HG03439 (cell line): ENCODE data around the gene STK24.
"Not testable (repeated sequence)": the region's sequence is repeated elsewhere in the genome, so short reads cannot be mapped to it uniquely, and the experiment has no call there.

ENCODE experiments used
- ATAC-seq: cut with Tn5 transposase; IDR thresholded peaks from one replicate; pipeline ENCODE4 v1.9.1; 2021; ENCODE audit warnings: mild to moderate bottlenecking, moderate library complexity; ENCODE audit not compliant: unreplicated experiment

STK24 gene

GRCh38 chr13:98576963-98577835, at the start of gene STK24:
Gene STK24 (minus strand): TSS chr13:98577107. CDS start chr13:98576786, 321 bp downstream.
- ATAC-seq = peak; percentile 58

GRCh38 chr13:98626298-98626935, 49.5 kb upstream of the STK24 start:
- no peak for ATAC-seq

GRCh38 chr13:98624589-98624988, 47.7 kb upstream of the STK24 start:
- ATAC-seq = not testable (repeated sequence)

GRCh38 chr13:98622931-98623331, 46.0 kb upstream of the STK24 start:
- no peak for ATAC-seq

GRCh38 chr13:98619556-98619955, 42.6 kb upstream of the STK24 start:
- no peak for ATAC-seq

- not testable (repeated sequence) for ATAC-seq
Measured at GRCh38 chr13:98615595-98615994, 38.7 kb upstream of the STK24 start.

- ATAC-seq = no peak
Measured at GRCh38 chr13:98613591-98613990, 36.7 kb upstream of the STK24 start.

GRCh38 chr13:98609756-98610155, 32.8 kb upstream of the STK24 start:
- no peak for ATAC-seq

GRCh38 chr13:98606296-98606695, 29.4 kb upstream of the STK24 start:
- ATAC-seq = no peak

GRCh38 chr13:98599502-98600328, 22.8 kb upstream of the STK24 start:
- no peak for ATAC-seq

GRCh38 chr13:98598043-98598442, 21.1 kb upstream of the STK24 start:
- ATAC-seq = no peak

- no peak for ATAC-seq
Measured at GRCh38 chr13:98595134-98595533, 18.2 kb upstream of the STK24 start.

GRCh38 chr13:98592362-98592732, 15.4 kb upstream of the STK24 start:
- no peak for ATAC-seq

- no peak for ATAC-seq
Measured at GRCh38 chr13:98591721-98592361, 14.9 kb upstream of the STK24 start.

GRCh38 chr13:98590471-98590870, 13.6 kb upstream of the STK24 start:
- not testable (repeated sequence) for ATAC-seq

- not testable (repeated sequence) for ATAC-seq
Measured at GRCh38 chr13:98589516-98589915, 12.6 kb upstream of the STK24 start.

GRCh38 chr13:98586400-98587345, 9.8 kb upstream of the STK24 start:
- ATAC-seq = no peak

GRCh38 chr13:98585946-98586345, 9.0 kb upstream of the STK24 start:
- ATAC-seq = no peak

GRCh38 chr13:98585398-98585754, 8.5 kb upstream of the STK24 start:
- no peak for ATAC-seq
